ENCODE measurements around the gene RASGRP3. TPM values are rescaled to one million over a fixed set of nuclear protein-coding genes. Genes with fewer than 3 reads are reported as not detected.

The RASGRP3 gene
- total and polyA plus RNA-seq, 12 donors = 2.5 to 23.8 (median 10.7) TPM

DNA sequence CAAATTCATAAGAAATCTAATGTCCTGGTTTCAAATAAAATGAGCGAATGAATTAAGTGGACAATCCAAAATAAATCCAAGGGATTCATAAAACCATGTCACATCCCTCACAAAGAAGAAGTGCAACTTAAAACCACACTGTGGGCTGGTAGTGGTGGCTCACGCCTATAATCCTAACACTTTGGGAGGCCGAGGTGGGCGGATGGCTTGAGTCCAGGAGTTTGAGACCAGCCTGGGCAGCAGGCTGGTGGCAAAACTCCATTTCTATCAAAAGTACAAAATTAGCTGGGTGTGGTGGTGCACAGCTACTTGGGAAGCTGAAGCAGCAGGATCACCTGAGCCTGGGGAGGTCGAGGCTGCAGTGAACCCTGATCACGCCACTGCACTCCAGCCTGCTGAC lies 97.2 kb downstream of the RASGRP3 start:
- H3K36me3 ChIP-seq (replicated peaks in 1 of 2) = no peaks in the 10 kb centered on the region
- TF ChIP-seq POLR2A (IDR thresholded peaks at IDR 0.05) = no peak
- intact Hi-C loops (cut with DNase I) = no loop called here
- H3K27ac ChIP-seq = no peak overlapping the region
- WGBS, 4 donors = 90 to 94% (median 92%) methylated on average over 6 of the region's 6 CpGs
- no peak for DNase-seq
- H3K4me1 ChIP-seq (replicated peaks in 1 of 2) = no peaks in the 10 kb centered on the region
- H3K4me3 ChIP-seq = no peak overlapping the region
- H3K27me3 ChIP-seq = no peaks in the 10 kb centered on the region
- H3K9me3 ChIP-seq (replicated peaks in 1 of 3) = no peaks in the 10 kb centered on the region

DNA sequence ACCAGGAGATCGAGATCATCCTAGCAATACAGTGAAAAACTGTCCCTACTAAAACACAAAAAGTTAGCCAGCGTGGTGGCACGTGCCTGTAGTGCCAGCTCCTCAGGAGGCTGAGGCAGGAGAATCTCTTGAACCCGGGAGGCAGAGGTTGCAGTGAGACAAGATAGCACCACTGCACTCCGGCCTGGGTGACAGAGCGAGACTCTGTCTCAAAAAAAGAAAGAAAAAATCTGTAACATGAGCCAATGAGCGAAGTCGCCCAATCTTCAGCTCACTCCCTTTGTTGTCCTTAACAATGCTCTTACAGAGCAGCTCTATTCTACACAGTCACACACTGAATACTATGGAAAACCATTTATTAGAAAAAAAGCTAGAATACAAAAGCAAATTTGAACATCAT lies 100.6 kb downstream of the RASGRP3 start:
- no peak overlapping the region for H3K4me3 ChIP-seq
- no peaks in the 10 kb centered on the region for H3K4me1 ChIP-seq (replicated peaks in 1 of 2)
- TF ChIP-seq POLR2A (IDR thresholded peaks at IDR 0.05) (no peak), CTCF (IDR thresholded peaks at IDR 0.05) (no peak)
- no peak overlapping the region for H3K27ac ChIP-seq
- no peak for DNase-seq
- no peaks in the 10 kb centered on the region for H3K9me3 ChIP-seq (replicated peaks in 1 of 3)
- no peaks in the 10 kb centered on the region for H3K36me3 ChIP-seq (replicated peaks in 1 of 2)
- intact Hi-C loops (cut with DNase I) = no loop called here
- no peaks in the 10 kb centered on the region for H3K27me3 ChIP-seq
- WGBS, 4 donors = 82 to 95% (median 92%) methylated on average over 8 of the region's 8 CpGs

DNA sequence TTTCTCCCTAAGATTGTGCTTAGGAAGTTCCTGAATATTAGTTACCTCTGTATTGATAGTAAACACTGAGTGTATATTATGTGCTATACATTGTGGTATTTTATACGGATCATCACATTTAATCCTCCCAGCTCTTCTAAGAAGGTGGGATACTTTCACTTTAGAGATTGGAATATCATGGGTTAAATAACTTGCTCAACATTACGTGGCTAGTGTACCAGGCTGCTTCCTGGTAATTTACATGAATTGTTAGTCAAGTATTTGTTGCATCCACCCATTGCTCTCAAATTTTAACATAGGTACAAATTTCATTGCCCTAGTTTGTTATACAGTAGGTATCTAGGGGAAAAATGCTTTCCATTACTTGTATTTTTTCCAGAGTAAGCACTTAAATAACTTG lies 101.2 kb downstream of the RASGRP3 start:
- WGBS, 4 donors = 41 to 55% (median 47%) methylated on average over 2 of the region's 2 CpGs
- Histone ChIP-seq H3K4me3 (no peak overlapping the region), H3K4me1 (replicated peaks in 1 of 2) (no peaks in the 10 kb centered on the region), H3K36me3 (replicated peaks in 1 of 2) (no peaks in the 10 kb centered on the region), H3K27me3 (no peaks in the 10 kb centered on the region), H3K9me3 (replicated peaks in 1 of 3) (no peaks in the 10 kb centered on the region), H3K27ac (no peak overlapping the region)
- no peak for TF ChIP-seq CTCF (IDR thresholded peaks at IDR 0.05)
- TF ChIP-seq POLR2A (IDR thresholded peaks at IDR 0.05) = no peak
- DNase-seq = no peak
- intact Hi-C loops (cut with DNase I) = no loop called here

DNA sequence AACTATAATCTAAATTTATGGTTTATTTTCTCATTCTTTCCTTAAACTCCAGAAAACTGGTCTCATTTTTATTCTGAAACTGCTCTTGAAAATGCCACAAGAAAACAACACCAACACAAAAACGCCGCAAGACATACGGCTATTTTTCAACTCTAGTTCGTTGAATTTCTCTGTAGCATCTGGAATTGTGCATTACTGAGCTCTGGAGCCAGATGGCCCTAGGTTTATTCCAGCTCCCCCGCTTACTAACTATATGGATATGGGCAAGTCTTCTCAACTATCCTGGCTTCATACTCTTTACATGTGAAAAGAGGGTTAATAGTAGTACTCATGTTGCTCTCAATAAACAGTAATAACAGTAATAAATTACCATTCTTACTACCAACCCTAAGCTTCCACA lies 102.8 kb downstream of the RASGRP3 start:
- no peaks in the 10 kb centered on the region for H3K36me3 ChIP-seq (replicated peaks in 1 of 2)
- WGBS, 4 donors = 78 to 89% (median 86%) methylated on average over 5 of the region's 5 CpGs
- no peak overlapping the region for H3K4me3 ChIP-seq
- TF ChIP-seq POLR2A (IDR thresholded peaks at IDR 0.05) = no peak
- no peak for TF ChIP-seq CTCF (IDR thresholded peaks at IDR 0.05)
- H3K9me3 ChIP-seq (replicated peaks in 1 of 3) = no peaks in the 10 kb centered on the region
- intact Hi-C loops (cut with DNase I) = no loop called here
- DNase-seq = no peak
- no peaks in the 10 kb centered on the region for H3K27me3 ChIP-seq
- H3K27ac ChIP-seq = no peak overlapping the region
- peaks cover 0 to 4% of the 10 kb centered on the region in 2 donors for H3K4me1 ChIP-seq (replicated peaks in 1 of 2)

GRCh38 chr2:33581872-33582271 lies 105.4 kb downstream of the RASGRP3 start:
- Histone ChIP-seq H3K4me3 (no peak overlapping the region), H3K27me3 (no peaks in the 10 kb centered on the region), H3K9me3 (replicated peaks in 1 of 3) (no peaks in the 10 kb centered on the region), H3K4me1 (replicated peaks in 1 of 2) (peaks cover 0 to 4% of the 10 kb centered on the region in 2 donors), H3K36me3 (replicated peaks in 1 of 2) (peaks cover 0 to 19% of the 10 kb centered on the region in 2 donors), H3K27ac (peak overlapping the region in 1 of 5 donors; percentile 38)
- DNase-seq = no peak
- 76 to 87% (median 80%) methylated on average over 5 of the region's 5 CpGs for WGBS, 4 donors
- TF ChIP-seq POLR2A (IDR thresholded peaks at IDR 0.05) = no peak
- no peak for TF ChIP-seq CTCF (IDR thresholded peaks at IDR 0.05)
- intact Hi-C loops (cut with DNase I) = loop anchor here (10.0 kb wide), 2 partner anchors 107 to 167 kb away; partner anchors contain the start of gene RASGRP3 (in 1 of the 2)

Data from adrenal gland (tissue), 12 donors.